ENCODE results near the gene ATE1.
"Not testable (repeated sequence)": the region's sequence is repeated elsewhere in the genome, so short reads cannot be mapped to it uniquely, and the experiment has no call there.

Gene ATE1

DNA sequence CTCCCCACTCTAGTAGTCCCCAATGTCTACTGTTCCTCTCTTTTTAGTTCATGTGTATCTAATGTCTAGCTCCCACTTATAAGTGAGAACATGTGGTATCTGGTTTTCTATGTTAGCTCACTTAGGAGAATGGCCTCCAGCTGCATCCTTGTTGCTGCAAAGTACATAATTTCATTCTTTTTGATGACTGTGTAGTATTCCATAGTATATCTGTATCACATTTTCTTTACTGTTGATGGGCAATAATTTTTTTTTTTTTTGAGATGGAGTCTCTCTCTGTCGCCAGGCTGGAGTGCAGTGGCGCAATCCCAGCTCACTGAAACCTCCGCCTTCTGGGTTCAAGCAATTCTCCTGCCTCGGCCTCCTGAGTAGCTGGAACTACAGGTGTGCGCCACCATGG, 101.1 kb downstream of the ATE1 start:
- DNase-seq: not testable (repeated sequence)

DNA sequence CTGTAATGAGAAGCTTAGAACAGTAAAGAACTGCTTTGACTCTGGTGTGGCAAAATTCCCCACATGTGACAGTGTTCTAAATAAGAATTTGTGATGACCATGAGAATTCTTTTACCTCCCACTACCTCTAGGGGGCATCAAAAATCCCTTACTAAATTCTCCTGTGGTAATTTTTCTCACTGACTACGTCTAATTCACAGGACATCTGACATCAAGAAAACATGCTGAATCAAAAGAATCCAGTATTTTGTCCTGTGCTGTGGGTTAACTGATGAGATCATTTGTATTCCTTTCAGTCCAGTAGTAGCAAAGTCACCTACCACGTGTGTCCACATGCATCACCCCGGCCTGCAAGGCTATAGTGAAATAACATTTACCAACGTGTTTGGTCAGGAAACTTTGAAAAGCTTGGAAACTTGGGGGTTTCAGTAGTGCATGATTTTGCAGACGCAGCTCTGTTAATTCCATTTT, 103.8 kb downstream of the ATE1 start:
- DNase-seq: no peak

DNA sequence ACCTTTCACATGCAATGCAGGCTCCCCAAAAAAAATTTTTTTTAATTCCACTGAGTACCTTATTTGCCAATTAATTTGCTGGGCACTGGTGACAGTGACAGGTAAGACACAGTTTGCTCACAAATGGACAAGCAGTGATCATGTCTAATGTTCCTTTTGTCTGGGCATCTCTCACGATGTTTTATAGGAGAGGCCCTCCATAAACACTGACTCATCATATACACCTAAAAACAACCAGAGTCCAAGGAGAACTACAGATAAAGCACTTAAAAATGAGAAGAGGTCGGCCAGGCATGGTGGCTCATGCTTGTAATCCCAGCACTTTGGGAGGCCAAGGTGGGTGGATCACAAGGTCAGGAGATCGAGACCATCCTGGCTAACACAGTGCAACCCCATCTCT, 105.1 kb downstream of the ATE1 start:
- no peak for DNase-seq

GRCh38 chr10:121822180-121822579, 105.7 kb downstream of the ATE1 start:
- no peak for DNase-seq

GRCh38 chr10:121819049-121819448, 108.8 kb downstream of the ATE1 start:
- no peak for DNase-seq

GRCh38 chr10:121818599-121818998, 109.2 kb downstream of the ATE1 start:
- no peak for DNase-seq

DNA sequence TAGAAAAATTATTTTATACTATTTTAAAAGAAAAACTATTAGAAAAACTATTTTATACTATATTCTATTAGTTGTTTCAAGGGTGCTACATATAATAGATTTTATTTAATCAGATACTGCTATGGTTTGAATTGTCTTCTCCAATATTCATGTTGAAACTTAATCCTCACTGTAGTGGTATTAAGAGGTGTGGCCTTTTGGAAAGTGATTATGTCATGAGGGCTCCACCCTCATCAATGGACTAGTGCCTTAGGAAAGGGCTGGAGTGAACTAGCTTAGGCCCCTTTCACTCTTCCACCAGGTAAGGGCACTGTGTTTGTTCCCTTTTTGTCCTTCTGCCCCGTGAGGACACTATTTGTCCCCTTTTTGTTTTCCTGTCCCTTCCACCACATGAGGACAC, 111.6 kb downstream of the ATE1 start:
- no peak for DNase-seq

- DNase-seq: no peak
Measured at GRCh38 chr10:121813857-121814256, 114.0 kb downstream of the ATE1 start.

- no peak for DNase-seq
Measured at GRCh38 chr10:121813211-121813815, 114.5 kb downstream of the ATE1 start.

DNA sequence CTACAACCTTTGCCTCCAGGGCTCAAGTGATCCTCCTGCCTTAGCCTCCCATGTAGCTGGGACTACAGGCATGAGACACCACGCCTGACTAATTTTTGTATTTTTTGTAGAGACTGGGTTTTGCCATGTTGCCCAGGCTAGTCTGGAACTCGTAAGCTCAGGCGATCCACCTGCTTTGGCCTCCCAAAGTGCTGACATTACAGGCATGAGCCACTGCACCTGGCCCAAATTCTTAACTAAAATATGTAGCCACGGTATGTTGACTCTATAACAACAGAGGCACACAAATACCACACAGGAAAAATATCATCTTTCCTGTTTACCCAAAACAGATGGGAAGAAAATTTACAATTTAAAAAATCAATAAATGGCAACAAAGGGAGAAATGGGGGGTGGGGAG, 115.8 kb downstream of the ATE1 start:
- DNase-seq: no peak

GRCh38 chr10:121811386-121811785, 116.4 kb downstream of the ATE1 start:
- DNase-seq: no peak

DNA sequence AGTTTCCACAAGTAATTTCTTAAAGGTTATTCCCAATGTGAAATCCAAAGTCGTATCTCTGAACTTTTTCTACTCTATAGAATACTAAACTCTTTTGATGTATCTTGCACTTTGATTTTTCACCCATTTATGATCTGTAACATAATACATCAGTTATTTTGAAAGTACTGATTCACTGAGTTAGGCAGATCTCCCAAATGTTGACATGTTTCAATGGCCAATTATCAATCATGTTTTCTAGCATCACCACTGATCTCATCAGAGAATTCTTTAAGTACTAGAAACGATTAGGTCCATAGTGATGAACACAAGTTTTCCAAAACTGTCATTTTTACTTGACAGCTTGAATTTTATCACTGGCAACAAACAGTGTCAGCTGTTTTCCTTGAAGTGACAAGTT, 119.0 kb downstream of the ATE1 start:
- no peak for DNase-seq

DNA sequence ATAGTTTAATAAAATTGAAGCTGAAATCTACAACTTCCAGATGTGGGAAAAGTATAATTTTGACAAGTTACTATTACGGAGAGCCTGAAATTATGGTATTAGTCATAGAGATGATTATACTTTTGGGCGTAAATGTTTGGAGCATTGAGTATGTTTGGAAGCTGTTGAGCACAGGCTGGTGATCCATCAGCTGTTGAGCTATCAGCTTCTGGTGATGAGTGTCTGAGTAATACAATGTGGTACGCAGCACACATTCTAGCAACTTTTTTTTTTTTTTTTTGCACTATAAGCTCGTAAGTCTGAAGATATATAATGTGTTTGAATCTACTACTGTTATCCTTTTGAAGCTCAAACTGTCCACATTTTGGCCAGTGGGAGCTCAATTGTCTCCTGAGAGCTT, 123.4 kb downstream of the ATE1 start:
- no peak for DNase-seq

GRCh38 chr10:121803611-121804010, 124.2 kb downstream of the ATE1 start:
- DNase-seq: no peak

DNA sequence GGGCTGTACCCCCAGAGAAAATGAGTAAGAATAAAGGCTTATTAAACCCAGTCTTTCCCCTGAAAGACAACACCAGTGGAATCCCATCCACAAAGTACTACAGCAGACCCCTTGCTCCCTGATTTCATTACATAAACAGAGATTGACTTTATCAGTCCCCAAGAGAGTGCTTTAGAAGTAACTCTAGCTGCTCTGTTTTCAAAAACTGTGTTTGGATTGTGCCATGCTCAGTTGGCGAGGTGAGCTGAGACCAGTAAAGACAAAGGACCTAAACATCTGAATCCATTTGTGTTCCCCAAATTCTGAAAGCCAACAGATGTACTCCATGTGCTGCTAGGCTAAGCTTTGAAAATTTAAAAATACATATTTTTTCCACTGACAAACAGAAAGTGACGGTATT, 127.0 kb downstream of the ATE1 start:
- no peak for DNase-seq

DNA sequence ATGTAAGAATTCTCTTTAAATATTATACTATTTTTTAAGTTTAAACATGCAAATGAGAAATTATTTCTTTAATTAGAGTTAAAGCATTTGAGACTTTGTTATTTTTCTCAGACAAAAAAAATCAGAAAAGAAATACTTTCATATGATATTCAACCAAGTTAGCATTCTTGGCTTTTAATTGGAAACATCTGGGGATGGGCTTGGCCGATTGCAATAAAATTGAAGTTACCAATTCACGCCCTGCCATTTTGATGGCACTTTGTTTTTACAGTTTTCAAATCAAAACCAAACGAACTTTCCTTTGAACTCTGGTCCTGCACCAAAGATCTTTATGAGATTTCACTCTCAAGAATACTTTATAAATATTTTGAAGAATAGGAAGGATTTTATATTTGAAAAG, 127.7 kb downstream of the ATE1 start:
- no peak for DNase-seq

GRCh38 chr10:121797490-121797889, 130.3 kb downstream of the ATE1 start:
- DNase-seq: no peak

GRCh38 chr10:121796342-121796741, 131.5 kb downstream of the ATE1 start:
- DNase-seq: no peak

- no peak for DNase-seq
Measured at GRCh38 chr10:121792198-121792597, 135.6 kb downstream of the ATE1 start.

GRCh38 chr10:121791761-121792160, 136.1 kb downstream of the ATE1 start:
- DNase-seq: no peak

DNA sequence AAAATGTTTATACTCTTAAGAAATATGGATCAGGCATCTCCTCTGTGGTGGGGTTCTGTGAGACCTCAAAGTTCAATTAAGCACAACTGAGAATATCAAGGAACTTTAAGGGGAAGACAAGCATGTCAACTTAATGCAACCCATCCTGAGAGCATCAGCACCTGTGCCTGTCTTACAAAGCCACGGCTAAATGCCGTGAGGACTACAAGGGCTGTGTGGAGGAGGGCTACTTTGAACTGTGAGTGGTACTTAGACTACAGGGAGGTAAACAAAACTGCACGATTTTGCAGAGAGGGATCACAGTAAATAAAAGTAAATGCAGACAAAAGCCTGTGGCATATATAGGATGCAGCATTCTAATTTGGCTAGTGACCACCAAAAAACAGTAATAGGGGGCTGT, 139.1 kb downstream of the ATE1 start:
- no peak for DNase-seq

GRCh38 chr10:121788115-121788514, 139.7 kb downstream of the ATE1 start:
- no peak for DNase-seq

GRCh38 chr10:121787169-121787568, 140.7 kb downstream of the ATE1 start:
- DNase-seq: no peak

- no peak for DNase-seq
Measured at GRCh38 chr10:121783782-121784372, 144.0 kb downstream of the ATE1 start.

DNA sequence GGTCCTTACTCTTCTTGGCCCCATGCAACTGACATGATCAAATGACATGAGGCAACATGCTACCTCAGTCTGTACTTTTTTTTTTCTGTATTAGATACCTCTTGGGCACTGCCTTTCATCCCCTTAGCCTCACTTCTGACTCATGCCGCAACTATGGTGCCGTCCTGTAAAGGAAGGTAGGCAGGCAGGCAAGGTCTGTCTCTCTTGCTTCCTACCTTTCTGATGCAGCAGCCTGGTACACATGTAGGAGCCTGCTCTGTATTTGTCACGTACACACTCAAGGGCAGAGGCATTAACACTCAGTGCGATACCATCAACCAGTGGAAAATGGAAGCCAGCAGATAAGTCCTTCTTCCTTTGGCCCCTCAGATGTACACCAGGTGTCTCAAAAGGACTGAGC, 146.7 kb downstream of the ATE1 start:
- DNase-seq: no peak
